ENCODE data around the gene TUBB2A. TPM values are rescaled to one million over a fixed set of nuclear protein-coding genes. Genes with fewer than 3 reads are reported as not detected.

Gene TUBB2A
- total and polyA plus RNA-seq, 2 of the 13 experiments (the other 11 are each of a cell fraction or from before 2014, with no cell fraction given), result 35.3 to 106 TPM

- no peak for TF ChIP-seq ZNF280D (CRISPR knock-in tag; IDR thresholded peaks at IDR 0.05)
- TF ChIP-seq GRHL1 (CRISPR knock-in tag; conservative IDR thresholded peaks at IDR 0.05), result no peak
- no peak for TF ChIP-seq HDAC2 (CRISPR knock-in tag; IDR thresholded peaks at IDR 0.05)
- TF ChIP-seq PTBP1 (IDR thresholded peaks at IDR 0.05; ENCODE audit: low read depth, low read length, poor library complexity, severe bottlenecking), result no peak
- TF ChIP-seq SKIL (CRISPR knock-in tag; IDR thresholded peaks at IDR 0.05; ENCODE audit: borderline replicate concordance), result peak; percentile 54; the same call in 1 of the 2 replicates
- no peak for TF ChIP-seq JARID2 (CRISPR knock-in tag; IDR thresholded peaks at IDR 0.05; ENCODE audit: insufficient replicate concordance)
- TF ChIP-seq CBX1 (IDR thresholded peaks at IDR 0.05; ENCODE audit: low read depth), result peak; percentile 90
- peak in 1 of 2 experiments; percentile 66; a peak in 1 of 4 replicates for TF ChIP-seq ATF4 (CRISPR knock-in tag; IDR thresholded peaks at IDR 0.05)
- peak; percentile 76 for TF ChIP-seq CTCF (CRISPR knock-in tag; IDR thresholded peaks at IDR 0.05)
- no peak for TF ChIP-seq GATA4 (IDR thresholded peaks at IDR 0.05; ENCODE audit: borderline replicate concordance, low read depth)
- no peak for TF ChIP-seq PCBP2 (optimal IDR thresholded peaks at IDR 0.05; ENCODE audit: low read depth, low read length, poor library complexity, severe bottlenecking)
- TF ChIP-seq E2F1 (CRISPR knock-in tag; IDR thresholded peaks at IDR 0.05), result no peak
- peak; percentile 58; the same call in 1 of the 2 replicates for TF ChIP-seq SAFB2 (CRISPR knock-in tag; IDR thresholded peaks at IDR 0.05; ENCODE audit: borderline replicate concordance, low read depth)
- TF ChIP-seq ZNF839 (CRISPR knock-in tag; IDR thresholded peaks at IDR 0.05; ENCODE audit: borderline replicate concordance), result no peak
Measured at GRCh38 chr6:3157131-3157933, at the start of gene TUBB2A (continued).

Data from HepG2 (cell line).